HG03457 (cell line): ENCODE data around the gene AJAP1.

Source experiments
- ATAC-seq: cut with Tn5 transposase; IDR thresholded peaks from one replicate; pipeline ENCODE4 v1.9.1; 2021; ENCODE audit warnings: moderate number of reproducible peaks; ENCODE audit not compliant: unreplicated experiment

Gene AJAP1

GRCh38 chr1:4698911-4699310, 44.5 kb downstream of the AJAP1 start:
- no peak for ATAC-seq

- ATAC-seq, result no peak
Measured at GRCh38 chr1:4699376-4700301, 45.2 kb downstream of the AJAP1 start.

- ATAC-seq, result no peak
Measured at GRCh38 chr1:4700801-4701200, 46.4 kb downstream of the AJAP1 start.

GRCh38 chr1:4701276-4701675, 46.9 kb downstream of the AJAP1 start:
- ATAC-seq, result no peak

GRCh38 chr1:4702464-4702863, 48.1 kb downstream of the AJAP1 start:
- no peak for ATAC-seq

GRCh38 chr1:4702932-4703331, 48.5 kb downstream of the AJAP1 start:
- no peak for ATAC-seq

GRCh38 chr1:4703646-4704045, 49.2 kb downstream of the AJAP1 start:
- ATAC-seq, result no peak

GRCh38 chr1:4708840-4709507, 54.6 kb downstream of the AJAP1 start:
- no peak for ATAC-seq

- no peak for ATAC-seq
Measured at GRCh38 chr1:4709641-4710040, 55.2 kb downstream of the AJAP1 start.

GRCh38 chr1:4710592-4711415, 56.4 kb downstream of the AJAP1 start:
- ATAC-seq, result no peak

GRCh38 chr1:4711416-4712275, 57.2 kb downstream of the AJAP1 start:
- no peak for ATAC-seq

GRCh38 chr1:4713669-4714068, 59.3 kb downstream of the AJAP1 start:
- ATAC-seq, result no peak

- no peak for ATAC-seq
Measured at GRCh38 chr1:4716406-4716805, 62.0 kb downstream of the AJAP1 start.

- no peak for ATAC-seq
Measured at GRCh38 chr1:4718071-4718470, 63.7 kb downstream of the AJAP1 start.

- no peak for ATAC-seq
Measured at GRCh38 chr1:4723106-4723505, 68.7 kb downstream of the AJAP1 start.

GRCh38 chr1:4724001-4724400, 69.6 kb downstream of the AJAP1 start:
- ATAC-seq, result no peak

GRCh38 chr1:4724695-4725250, 70.4 kb downstream of the AJAP1 start:
- no peak for ATAC-seq

GRCh38 chr1:4725416-4725815, 71.0 kb downstream of the AJAP1 start:
- no peak for ATAC-seq

- no peak for ATAC-seq
Measured at GRCh38 chr1:4726620-4727341, 72.4 kb downstream of the AJAP1 start.
